Keratinocyte (primary cell): ENCODE measurements around the gene MACIR. TPM values are rescaled to one million over a fixed set of nuclear protein-coding genes. Genes with fewer than 3 reads are reported as not detected.

Experiments
- DNase-seq: peaks from one replicate; pipeline ENCODE4 v3.0.0-alpha.2; 2011; ENCODE audit warnings: low read depth, missing footprints, low spot score
- FAIRE-seq: peaks from 2 replicates; lab custom pipeline; 2011; peaks lifted over from hg19 to GRCh38; lab: Jason Lieb, UNC
- H2AFZ ChIP-seq: 2 replicates; pipeline ENCODE4 v1.6.0; 2012; ENCODE audit warnings: low read length, control low read depth, inconsistent platforms; ENCODE audit not compliant: control insufficient read depth
- H3K27ac ChIP-seq: 2 replicates; pipeline ENCODE4 v1.5.1; 2011; ENCODE audit warnings: low read length; ENCODE audit not compliant: control insufficient read depth, insufficient read depth
- H3K27me3 ChIP-seq: 3 replicates; pipeline ENCODE4 v1.6.0; 2011; ENCODE audit warnings: low read length; ENCODE audit not compliant: control insufficient read depth, insufficient read depth; ENCODE audit errors: extremely low read depth
- H3K36me3 ChIP-seq, 2 experiments: 2 replicates in 1 of 2; 3 replicates in 1 of 2; pipeline ENCODE4 v1.5.1; 2011; ENCODE audit warnings: low read length in 2 of 2, mild to moderate bottlenecking in 1 of 2; ENCODE audit not compliant: control insufficient read depth in 2 of 2, insufficient read depth in 2 of 2; ENCODE audit errors: extremely low read depth in 1 of 2
- H3K4me1 ChIP-seq: 3 replicates; pipeline ENCODE4 v1.5.1; 2011; ENCODE audit warnings: low read length; ENCODE audit not compliant: control insufficient read depth, insufficient read depth; ENCODE audit errors: extremely low read depth
- H3K4me2 ChIP-seq: 3 replicates; pipeline ENCODE4 v1.6.0; 2011; ENCODE audit warnings: low read depth, low read length; ENCODE audit not compliant: control insufficient read depth, insufficient read depth; ENCODE audit errors: extremely low read depth
- H3K4me3 ChIP-seq, 3 experiments: fragments of 200-600 bp in 1 of 3; sonication (generic) in 1 of 3; 2 replicates in 2 of 3; 3 replicates in 1 of 3; pipeline ENCODE4 v1.5.1; 2011 to 2016; ENCODE audit warnings: low read length in 3 of 3, mild to moderate bottlenecking in 3 of 3, control low read depth in 2 of 3, inconsistent platforms in 1 of 3, low read depth in 1 of 3, mixed read lengths in 1 of 3, mixed run types in 1 of 3, moderate library complexity in 1 of 3; ENCODE audit not compliant: control insufficient read depth in 2 of 3, insufficient read depth in 2 of 3; ENCODE audit errors: extremely low read depth in 1 of 3
- H3K79me2 ChIP-seq: 2 replicates; pipeline ENCODE4 v1.6.0; 2012; ENCODE audit warnings: low read length; ENCODE audit not compliant: control insufficient read depth, insufficient read depth
- H3K9ac ChIP-seq: 3 replicates; pipeline ENCODE4 v1.6.0; 2011; ENCODE audit warnings: low read length; ENCODE audit not compliant: control insufficient read depth, insufficient read depth; ENCODE audit errors: extremely low read depth
- H3K9me1 ChIP-seq: 3 replicates; pipeline ENCODE4 v1.6.0; 2011; ENCODE audit warnings: low read length; ENCODE audit not compliant: control insufficient read depth, insufficient read depth; ENCODE audit errors: extremely low read depth
- H3K9me3 ChIP-seq: 2 replicates; pipeline ENCODE4 v1.5.1; 2012; ENCODE audit warnings: low read depth, low read length; ENCODE audit not compliant: control insufficient read depth
- H4K20me1 ChIP-seq: 3 replicates; pipeline ENCODE4 v1.6.0; 2011; ENCODE audit warnings: low read length; ENCODE audit not compliant: control insufficient read depth, insufficient read depth; ENCODE audit errors: extremely low read depth
- EZH2 ChIP-seq: IDR thresholded peaks from one replicate; pipeline ENCODE4 v1.6.1; 2012; ENCODE audit warnings: inconsistent platforms, mild to moderate bottlenecking, low read length, moderate library complexity
- dilution Hi-C: fragments of 300-500 bp; cut with MboI; formaldehyde crosslinking; loops from one replicate; pipeline ENCODE4 v1.7.0; 2020; ENCODE audit warnings: low sequenced_read_pairs; ENCODE audit not compliant: extremely low pct_ligation_motif_present
- polyA plus RNA-seq, 5 experiments: library from polyadenylated mRNA; depleted of rRNA in 3 of 5; stranded (reverse) in 3 of 5; stranded (forward) in 1 of 5; unstranded in 1 of 5; fragments of >200 nt; gene quantifications; 1 replicate in 1 of 5; 2 replicates in 3 of 5; 3 replicates in 1 of 5; pipeline versions ENCODE4 v1.2.1 to v1.2.3, GENCODE V29; 2011 to 2012; ENCODE audit warnings: missing spikeins in 2 of 5, low read depth in 1 of 5, low replicate concordance in 1 of 5
- TF ChIP-seq, protein P1 (sequence below), 3 experiments: IDR thresholded peaks in 1 of 3; conservative IDR thresholded peaks in 1 of 3; optimal IDR thresholded peaks in 1 of 3; 2 replicates in 2 of 3; 3 replicates in 1 of 3; pipeline versions ENCODE3 to v1.5.1; 2011; ENCODE audit warnings: low read length in 3 of 3, mild to moderate bottlenecking in 3 of 3, moderate library complexity in 2 of 3, control low read depth in 1 of 3, inconsistent platforms in 1 of 3; ENCODE audit not compliant: insufficient read depth in 2 of 3; ENCODE audit errors: extremely low read depth in 1 of 3

Gene MACIR
- polyA plus RNA-seq, 1 donor (not counting 4 experiments of a cell fraction or from before 2014, with no cell fraction given): 9.5 TPM

DNA sequence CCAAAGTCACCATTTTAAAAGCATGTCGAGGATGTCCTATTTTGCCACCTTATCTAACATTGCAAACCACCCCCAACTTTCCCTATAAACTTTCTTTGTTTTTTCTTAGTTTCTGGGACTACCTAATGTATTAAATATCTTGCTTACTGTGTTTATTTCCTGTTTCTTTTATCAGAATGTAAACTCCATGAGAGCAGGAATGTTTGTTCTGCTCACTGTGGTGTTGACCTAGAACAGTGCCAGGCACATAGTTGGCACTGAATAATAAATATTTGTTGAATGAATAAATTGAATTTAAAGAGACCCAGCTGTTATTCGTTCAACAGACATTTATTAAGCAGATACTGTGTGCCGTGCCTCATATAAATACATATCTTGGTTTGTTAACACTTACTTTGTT, 35.2 kb downstream of the MACIR start:
- dilution Hi-C loops: no loop called here
- Histone ChIP-seq H4K20me1 (no peaks in the 10 kb centered on the region), H3K79me2 (no peaks in the 10 kb centered on the region), H3K4me3 (no peak overlapping the region), H2AFZ (no peak overlapping the region), H3K9me3 (no peaks in the 10 kb centered on the region), H3K27ac (no peak overlapping the region), H3K4me2 (no peak overlapping the region), H3K27me3 (no peaks in the 10 kb centered on the region), H3K4me1 (no peaks in the 10 kb centered on the region), H3K9ac (no peak overlapping the region), H3K36me3 (no peaks in the 10 kb centered on the region), H3K9me1 (no peaks in the 10 kb centered on the region)
- FAIRE-seq (no peak), DNase-seq (no peak)
- no peak for TF ChIP-seq EZH2
- TF ChIP-seq, protein P1, sequence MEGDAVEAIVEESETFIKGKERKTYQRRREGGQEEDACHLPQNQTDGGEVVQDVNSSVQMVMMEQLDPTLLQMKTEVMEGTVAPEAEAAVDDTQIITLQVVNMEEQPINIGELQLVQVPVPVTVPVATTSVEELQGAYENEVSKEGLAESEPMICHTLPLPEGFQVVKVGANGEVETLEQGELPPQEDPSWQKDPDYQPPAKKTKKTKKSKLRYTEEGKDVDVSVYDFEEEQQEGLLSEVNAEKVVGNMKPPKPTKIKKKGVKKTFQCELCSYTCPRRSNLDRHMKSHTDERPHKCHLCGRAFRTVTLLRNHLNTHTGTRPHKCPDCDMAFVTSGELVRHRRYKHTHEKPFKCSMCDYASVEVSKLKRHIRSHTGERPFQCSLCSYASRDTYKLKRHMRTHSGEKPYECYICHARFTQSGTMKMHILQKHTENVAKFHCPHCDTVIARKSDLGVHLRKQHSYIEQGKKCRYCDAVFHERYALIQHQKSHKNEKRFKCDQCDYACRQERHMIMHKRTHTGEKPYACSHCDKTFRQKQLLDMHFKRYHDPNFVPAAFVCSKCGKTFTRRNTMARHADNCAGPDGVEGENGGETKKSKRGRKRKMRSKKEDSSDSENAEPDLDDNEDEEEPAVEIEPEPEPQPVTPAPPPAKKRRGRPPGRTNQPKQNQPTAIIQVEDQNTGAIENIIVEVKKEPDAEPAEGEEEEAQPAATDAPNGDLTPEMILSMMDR (optimal IDR thresholded peaks at IDR 0.05 in 1 of 3, IDR thresholded peaks at IDR 0.05 in 1 of 3, conservative IDR thresholded peaks at IDR 0.05 in 1 of 3; ENCODE audit: extremely low read depth in 1 of 3, insufficient read depth in 2 of 3, low read length in 3 of 3): no peak

DNA sequence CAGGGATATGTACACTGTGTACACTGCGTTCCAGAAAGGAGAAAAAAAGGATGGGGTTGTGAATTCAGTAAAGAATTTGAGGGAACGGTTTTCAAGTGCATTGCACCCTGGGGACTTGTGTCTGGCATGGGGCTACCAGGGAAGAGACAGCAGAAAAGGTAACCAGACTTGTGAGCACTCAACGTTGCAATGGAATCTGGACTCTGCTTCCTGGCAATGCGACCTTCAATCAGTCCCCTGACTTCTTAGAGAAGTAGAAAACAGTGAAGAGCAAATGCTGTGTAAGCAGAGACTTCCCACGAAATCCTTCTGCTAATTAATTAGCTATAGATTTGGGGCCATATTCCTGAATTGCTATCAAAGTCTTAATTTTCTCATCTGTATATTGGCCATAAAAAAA, 36.3 kb downstream of the MACIR start:
- no peaks in the 10 kb centered on the region for H3K9me1 ChIP-seq
- no peak overlapping the region for H2AFZ ChIP-seq
- H3K79me2 ChIP-seq: no peaks in the 10 kb centered on the region
- H3K9me3 ChIP-seq: no peaks in the 10 kb centered on the region
- no peak overlapping the region for H3K4me2 ChIP-seq
- H3K27me3 ChIP-seq: peaks cover 2% of the 10 kb centered on the region
- TF ChIP-seq, protein P1 (optimal IDR thresholded peaks at IDR 0.05 in 1 of 3, IDR thresholded peaks at IDR 0.05 in 1 of 3, conservative IDR thresholded peaks at IDR 0.05 in 1 of 3; ENCODE audit: extremely low read depth in 1 of 3, insufficient read depth in 2 of 3, low read length in 3 of 3): no peak
- TF ChIP-seq EZH2: no peak
- H3K4me1 ChIP-seq: no peaks in the 10 kb centered on the region
- no peaks in the 10 kb centered on the region for H4K20me1 ChIP-seq
- no peak overlapping the region for H3K9ac ChIP-seq
- dilution Hi-C loops: no loop called here
- no peaks in the 10 kb centered on the region for H3K36me3 ChIP-seq
- no peak overlapping the region for H3K4me3 ChIP-seq
- FAIRE-seq: no peak
- H3K27ac ChIP-seq: no peak overlapping the region
- no peak for DNase-seq
